NCI-H524 treated with DMSO at 0.1 percent for 48 hours (cell line): ENCODE data around the gene SLC26A3.
A peak's percentile ranks its signal among the peaks of the same experiment; 100 is the strongest.

Experiments used
- DNase-seq: peaks from one replicate; lab custom pipeline; 2025; lab: John Stamatoyannopoulos, UW

SLC26A3 gene

DNA sequence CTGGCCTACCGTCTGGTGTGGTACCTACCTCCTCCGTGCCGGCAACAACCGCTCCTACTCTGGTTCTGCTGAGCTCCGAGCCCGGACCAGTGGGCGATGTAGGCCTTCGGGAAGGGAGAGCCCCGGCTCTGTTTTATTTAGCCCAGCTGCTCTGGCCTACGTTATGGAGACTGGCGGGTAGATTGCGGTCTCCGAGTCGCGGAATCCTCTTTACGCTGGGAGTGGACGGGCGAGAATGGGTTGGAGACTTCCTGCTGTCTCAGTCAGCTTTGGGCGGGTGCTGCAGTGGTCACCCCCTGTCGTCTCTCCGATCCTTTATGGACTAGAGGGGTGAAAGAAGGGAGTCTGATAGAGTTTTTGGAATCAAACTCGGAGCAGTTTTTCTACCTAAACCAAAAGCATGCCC, 58.7 kb downstream of the SLC26A3 start:
- DNase-seq, result no peak

DNA sequence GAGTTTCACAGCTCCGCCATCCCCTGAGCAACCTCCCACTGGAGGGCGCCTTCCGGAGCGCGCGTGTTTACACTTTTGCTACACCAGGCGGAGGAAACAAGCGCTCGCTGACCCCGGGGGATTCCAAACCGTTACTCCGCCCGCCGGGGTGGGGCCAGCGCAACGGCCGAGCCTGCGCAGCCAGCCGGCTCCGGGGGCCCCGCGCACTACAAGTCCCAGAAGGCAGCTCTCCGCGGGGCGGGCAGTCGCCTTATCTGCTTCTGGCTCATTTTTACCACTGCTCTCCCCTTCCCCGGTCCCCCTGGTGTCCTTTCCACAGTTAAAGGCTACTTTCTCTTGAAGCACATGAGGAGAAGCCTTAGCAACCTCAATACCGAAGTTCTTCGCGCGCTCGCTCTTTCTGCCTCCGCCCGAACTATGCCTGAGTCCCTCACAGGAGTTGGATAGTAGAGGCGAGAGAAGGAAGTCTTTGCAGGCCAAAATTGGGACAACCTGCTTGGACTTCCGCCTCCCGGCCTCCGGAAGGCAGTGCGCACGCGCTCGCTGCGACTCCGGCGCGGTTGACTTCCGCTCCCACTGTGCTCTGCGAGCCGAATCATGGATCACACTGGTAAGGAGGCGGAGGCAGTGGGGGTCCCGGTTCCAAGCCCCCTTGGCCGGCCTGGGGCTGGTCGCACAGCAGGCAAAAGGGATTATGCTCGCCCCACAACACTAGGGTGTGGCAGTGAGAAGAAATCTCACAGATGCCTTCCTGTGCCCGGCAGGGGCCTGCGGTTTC, 59.3 kb downstream of the SLC26A3 start, which contains the start of gene CBLL1:
TSS of gene CBLL1 (plus strand) at position 576 of the 778 bp plus-strand sequence. CDS start at position 598, 22 bp downstream.
- DNase-seq, result peak; percentile 79

DNA sequence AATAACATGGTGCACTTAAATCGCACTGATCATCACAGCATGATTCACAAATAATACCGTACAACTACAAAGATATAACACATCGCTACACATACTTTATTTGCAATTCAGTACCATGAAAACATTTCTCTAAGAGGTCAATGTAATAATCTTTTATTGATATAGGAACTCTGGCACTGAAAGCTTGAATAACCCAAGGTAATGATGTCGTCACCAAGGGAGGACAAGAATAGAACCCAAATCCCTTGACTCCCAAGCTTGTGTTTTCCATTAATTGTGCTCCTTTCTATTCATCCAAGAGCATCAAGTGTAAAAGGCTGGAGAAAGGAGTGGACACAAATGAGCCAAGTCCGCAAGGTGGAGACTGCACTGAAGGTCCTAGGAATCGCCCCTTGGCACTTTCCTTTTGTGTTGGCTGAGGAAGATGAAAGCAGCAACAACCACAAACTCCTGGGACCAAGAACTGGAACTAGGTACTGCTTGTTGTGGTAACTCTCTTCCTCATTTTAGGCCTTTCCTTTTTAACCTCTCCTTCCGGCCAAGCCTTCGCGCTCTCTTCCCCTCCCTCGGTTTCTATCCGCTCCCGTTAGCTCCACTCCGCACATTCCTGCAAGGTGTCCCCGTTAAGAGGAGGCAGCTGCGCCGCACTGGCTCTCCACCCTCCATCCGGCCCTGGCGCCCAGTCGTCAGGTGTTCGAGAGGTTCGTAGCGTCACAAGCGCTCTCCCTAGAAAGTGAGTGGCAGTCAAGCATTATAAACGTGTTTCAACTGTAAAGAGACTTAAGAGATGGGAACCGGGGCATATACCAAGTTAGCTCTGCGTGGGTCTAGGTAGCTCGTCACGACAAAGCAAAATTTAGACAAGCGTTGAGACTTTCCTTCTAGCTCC, 60.1 kb downstream of the SLC26A3 start:
- DNase-seq, result no peak

DNA sequence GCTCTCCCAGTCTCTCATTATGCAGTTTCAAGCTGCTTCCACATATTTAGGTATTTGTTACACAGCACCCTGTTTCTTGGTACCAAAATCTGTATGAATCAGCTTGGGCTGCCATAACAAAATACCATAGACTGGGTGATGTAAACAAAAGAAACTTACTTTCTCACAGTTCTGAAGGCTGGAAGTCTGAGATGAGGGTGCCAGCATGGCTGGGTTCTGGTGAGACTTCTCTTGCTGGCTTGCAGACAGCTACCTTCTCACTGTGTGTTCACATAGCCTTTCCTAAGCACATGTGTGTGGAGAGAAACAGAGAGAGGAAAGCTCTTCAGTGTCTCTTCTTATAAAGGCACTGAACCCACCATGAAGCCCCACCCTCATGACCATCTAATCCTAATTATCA, 74.7 kb downstream of the SLC26A3 start:
- no peak for DNase-seq

DNA sequence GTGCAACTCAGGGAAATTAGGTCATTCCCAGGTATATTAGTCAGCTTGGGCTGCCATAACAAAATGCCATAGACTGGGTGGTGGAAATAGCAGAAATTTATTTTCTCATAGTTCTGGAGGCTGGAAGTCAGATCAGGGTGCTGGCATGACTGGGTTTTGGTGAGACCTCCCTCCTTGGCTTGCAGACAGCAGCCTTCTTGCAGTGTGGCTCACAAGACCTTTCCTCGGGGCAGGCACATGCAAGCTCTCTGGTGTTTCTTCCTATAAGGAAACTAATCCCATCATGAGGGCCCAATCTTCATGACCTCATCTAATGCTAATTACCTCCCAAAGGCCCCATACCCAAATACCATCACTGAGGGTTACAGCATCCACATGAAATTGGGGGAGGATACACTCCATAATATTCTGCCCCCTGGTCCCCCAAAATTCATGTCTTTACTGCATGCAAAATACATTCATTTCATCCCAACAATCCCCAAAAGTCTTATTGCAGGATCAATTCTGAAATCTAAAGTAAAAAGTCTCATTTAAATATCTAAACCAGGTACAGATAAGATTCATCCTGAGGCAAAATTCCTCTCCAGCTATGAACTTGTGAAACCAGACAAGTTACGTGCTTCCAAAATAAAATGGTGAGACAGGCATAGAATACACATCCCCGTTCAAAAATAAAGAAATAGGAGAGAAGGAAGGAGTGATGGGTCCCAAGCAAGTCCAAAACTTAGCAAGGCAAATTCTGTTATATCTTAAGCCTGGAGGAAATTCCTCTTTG, 76.5 kb downstream of the SLC26A3 start:
- no peak for DNase-seq

DNA sequence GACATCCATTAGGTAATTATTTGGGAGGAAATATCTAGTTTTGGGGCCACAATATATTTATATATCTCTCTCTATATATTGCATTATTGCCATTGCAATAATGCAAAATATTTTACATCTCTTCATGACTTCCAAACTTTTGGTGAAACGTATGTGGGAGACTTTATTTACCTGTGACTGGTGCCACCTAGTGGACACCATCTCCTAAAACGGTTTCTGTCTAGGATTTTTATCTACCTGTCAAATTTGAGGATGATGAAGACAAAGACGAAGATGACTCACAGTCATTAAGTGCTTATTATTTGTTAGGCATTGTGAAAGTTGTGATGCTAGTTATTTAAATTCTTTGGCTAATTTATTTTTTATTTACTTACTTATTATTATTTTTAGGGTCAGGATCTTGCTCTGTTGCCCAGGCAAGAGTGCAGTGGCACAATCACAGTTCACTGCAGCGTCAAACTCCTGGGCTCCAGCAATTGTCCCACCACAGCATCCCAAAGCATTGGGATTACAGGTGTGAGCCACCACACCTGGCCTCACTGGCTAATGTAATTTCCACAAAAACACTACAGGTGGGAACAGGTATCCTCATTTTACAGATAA, 77.8 kb downstream of the SLC26A3 start:
- no peak for DNase-seq

DNA sequence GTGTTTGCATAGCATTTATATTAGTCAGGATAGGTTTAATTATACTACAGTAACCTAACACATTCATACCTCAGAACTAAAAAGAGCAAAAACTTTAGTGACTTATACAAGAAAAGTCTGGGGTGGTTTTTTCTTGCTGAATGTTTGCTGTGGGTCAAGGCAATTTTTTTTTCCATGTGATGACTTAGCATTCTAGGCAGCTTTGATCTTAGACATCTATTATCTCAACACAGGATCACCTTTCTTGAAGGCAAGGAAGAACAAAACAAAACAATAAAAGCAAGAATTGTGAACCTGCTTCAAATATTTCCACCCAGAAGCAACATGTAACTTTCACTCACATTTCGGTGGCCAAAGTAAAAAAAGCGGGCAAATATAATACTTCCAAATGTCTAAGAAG, 79.8 kb downstream of the SLC26A3 start:
- DNase-seq, result no peak

DNA sequence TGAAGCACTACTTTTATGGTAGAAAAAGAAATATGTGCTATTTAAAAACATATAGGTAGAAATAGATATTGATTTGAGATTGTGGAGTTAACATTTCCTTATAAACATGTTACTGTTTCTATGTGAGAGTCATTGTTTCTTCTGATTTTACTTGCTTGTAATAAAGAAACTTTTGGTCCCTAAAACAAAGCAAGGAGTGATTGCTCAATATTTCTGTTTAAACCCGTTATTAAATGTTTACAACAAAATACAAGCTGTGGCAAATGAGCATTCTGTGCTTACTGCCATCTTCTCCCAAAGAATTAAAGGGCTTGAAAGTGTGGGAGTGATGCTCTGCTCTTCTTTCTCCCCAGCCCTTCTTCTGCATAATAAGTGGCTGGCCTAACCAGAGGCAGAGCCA, 81.7 kb downstream of the SLC26A3 start:
- DNase-seq, result no peak

DNA sequence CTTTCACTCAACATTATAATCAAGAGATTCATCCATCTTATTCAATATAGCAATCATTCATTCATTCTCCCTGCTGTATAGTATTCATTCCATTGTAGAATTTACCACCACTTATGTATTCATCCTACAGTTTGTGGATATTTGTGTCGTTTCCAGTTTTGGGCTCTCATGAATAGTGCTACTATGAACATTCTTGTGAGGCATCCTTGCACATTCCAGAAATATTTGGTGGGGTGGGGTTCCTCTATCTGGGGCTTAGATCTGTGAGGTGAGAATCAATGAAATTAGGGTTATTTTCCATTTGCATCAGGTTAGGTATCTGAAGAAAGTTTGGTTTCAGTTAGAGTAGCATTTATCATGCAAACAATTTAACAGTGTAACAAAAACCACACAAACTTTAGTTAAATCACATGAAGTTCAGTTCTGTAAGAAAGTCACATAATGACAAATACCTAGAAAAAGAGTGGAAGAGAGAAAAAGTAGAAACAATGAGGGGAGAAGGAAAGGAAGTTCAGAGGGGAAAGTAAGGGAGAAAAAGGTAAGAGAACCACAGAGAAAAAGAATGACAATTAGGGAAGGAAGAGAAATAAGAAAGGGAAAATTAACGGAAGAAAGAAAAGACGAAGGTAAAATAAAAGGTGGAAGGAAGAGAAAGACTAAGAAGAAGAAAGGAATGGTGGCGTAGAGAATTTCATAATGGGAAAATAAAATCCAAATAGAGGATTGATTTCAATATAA, 84.4 kb downstream of the SLC26A3 start:
- DNase-seq, result no peak

DNA sequence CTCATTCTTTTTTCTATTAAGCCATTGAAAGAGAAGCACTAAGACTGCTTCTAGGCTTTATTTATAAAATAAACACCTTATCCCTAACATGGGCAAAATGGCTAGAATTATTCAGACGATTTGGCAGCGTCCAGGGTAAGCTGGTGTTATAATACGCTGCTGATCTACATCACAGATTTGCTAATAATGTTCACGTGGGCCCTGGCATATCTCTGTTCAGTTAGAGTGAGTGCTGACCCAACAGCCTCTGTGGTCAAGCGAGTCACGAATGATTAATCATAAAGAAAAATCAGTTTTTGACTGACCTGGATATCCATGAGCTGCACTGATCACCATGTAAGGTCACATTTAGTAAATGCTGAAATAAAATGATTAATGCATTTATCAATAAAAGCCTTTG, 87.5 kb downstream of the SLC26A3 start:
- DNase-seq, result no peak
